SU-DHL-6 (cell line): Measurements from ENCODE around the gene C17orf114.

Experiments
- H2AFZ ChIP-seq: fragments of 200-600 bp; sonication (generic); 2 replicates; pipeline ENCODE4 v1.6.1; 2014; ENCODE audit warnings: low read depth, mild to moderate bottlenecking, moderate library complexity, mixed read lengths, antibody characterized with exemption, low read length; ENCODE audit not compliant: severe bottlenecking
- H3F3A ChIP-seq: fragments of 200-600 bp; shearing (Covaris generic); 2 replicates; pipeline ENCODE4 v1.6.0; 2016; ENCODE audit warnings: antibody characterized with exemption, mild to moderate bottlenecking; ENCODE audit not compliant: insufficient read depth
- H3K27ac ChIP-seq: fragments of 200-600 bp; sonication (generic); 2 replicates; pipeline ENCODE4 v1.5.1; 2016; ENCODE audit warnings: low read depth, mild to moderate bottlenecking, low read length, moderate library complexity, mixed read lengths
- H3K27me3 ChIP-seq: fragments of 200-600 bp; sonication (generic), shearing (Covaris generic); 2 replicates; pipeline ENCODE4 v1.6.0; 2014; ENCODE audit warnings: mild to moderate bottlenecking, low read length
- H3K36me3 ChIP-seq: fragments of 200-600 bp; sonication (generic); 2 replicates; pipeline ENCODE4 v1.6.1; 2014; ENCODE audit warnings: mild to moderate bottlenecking, low read length, mixed read lengths
- H3K4me2 ChIP-seq: fragments of 300-600, 200-600 bp; shearing (Covaris generic), sonication (generic); 2 replicates; pipeline ENCODE4 v1.6.0; 2014; ENCODE audit warnings: low read length, low read depth, mild to moderate bottlenecking; ENCODE audit not compliant: poor library complexity, severe bottlenecking
- H3K4me3 ChIP-seq: fragments of 200-600 bp; sonication (generic); 2 replicates; pipeline ENCODE4 v1.5.1; 2014; ENCODE audit warnings: antibody characterized with exemption, low read length, mild to moderate bottlenecking, mixed read lengths; ENCODE audit not compliant: insufficient read depth, poor library complexity, severe bottlenecking
- H3K79me2 ChIP-seq: fragments of 200-600 bp; sonication (generic); 2 replicates; pipeline ENCODE4 v1.6.1; 2014; ENCODE audit warnings: mild to moderate bottlenecking, low read length, moderate library complexity; ENCODE audit not compliant: insufficient read depth
- H3K9ac ChIP-seq: fragments of 200-600 bp; sonication (generic); 2 replicates; pipeline ENCODE4 v1.7.0; 2014; ENCODE audit warnings: mild to moderate bottlenecking, low read length
- H3K9me2 ChIP-seq: fragments of 200-600 bp; sonication (generic); replicated peaks from 2 replicates; pipeline ENCODE4 v1.6.1; 2014; ENCODE audit warnings: low read length; ENCODE audit not compliant: insufficient read depth
- H3K9me3 ChIP-seq: fragments of 200-600 bp; sonication (generic); 2 replicates; pipeline ENCODE4 v1.6.1; 2014; ENCODE audit warnings: low read length, mixed read lengths; ENCODE audit not compliant: insufficient read depth
- H4K20me1 ChIP-seq: fragments of 200-600 bp; sonication (generic); 2 replicates; pipeline ENCODE4 v1.6.1; 2014; ENCODE audit warnings: low read depth, mild to moderate bottlenecking, antibody characterized with exemption, low read length, moderate library complexity, mixed read lengths
- EZH2phosphoT487 ChIP-seq: fragments of 200-600 bp; sonication (generic), shearing (Covaris generic); conservative IDR thresholded peaks from 2 replicates; pipeline ENCODE4 v1.6.1; 2018; ENCODE audit warnings: mild to moderate bottlenecking, antibody characterized with exemption, low read length, moderate library complexity, mixed read lengths
- TF ChIP-seq, protein P1 (sequence below): fragments of 200-600 bp; sonication (generic); IDR thresholded peaks from one replicate; pipeline ENCODE4 v1.5.1; 2017; ENCODE audit warnings: antibody characterized with exemption, mild to moderate bottlenecking, low read length, moderate library complexity; ENCODE audit not compliant: insufficient read depth, poor library complexity, severe bottlenecking

C17orf114 gene

DNA sequence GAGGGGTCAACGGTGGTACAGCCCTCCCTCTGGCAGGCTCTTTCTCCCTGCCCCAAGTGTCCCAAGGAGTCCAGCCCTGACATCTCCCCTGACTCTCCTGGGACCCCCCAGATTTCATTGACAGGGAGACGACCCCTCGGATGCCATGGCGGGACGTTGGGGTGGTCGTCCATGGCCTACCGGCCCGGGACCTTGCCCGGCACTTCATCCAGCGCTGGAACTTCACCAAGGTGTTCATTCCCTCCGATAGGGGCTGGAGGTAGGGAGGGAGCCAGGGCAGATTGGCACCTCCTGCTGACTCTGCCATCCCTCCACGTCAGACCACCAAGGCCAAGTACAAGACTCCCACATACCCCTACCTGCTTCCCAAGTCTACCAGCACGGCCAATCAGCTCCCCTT is 14.7 kb upstream of the C17orf114 start:
- H3K9ac ChIP-seq: no peak overlapping the region
- no peak overlapping the region for H3K4me2 ChIP-seq
- H3K9me3 ChIP-seq: no peaks in the 10 kb centered on the region
- H3F3A ChIP-seq: no peaks in the 10 kb centered on the region
- H3K27me3 ChIP-seq: no peaks in the 10 kb centered on the region
- no peaks in the 10 kb centered on the region for H4K20me1 ChIP-seq
- TF ChIP-seq, protein P1, sequence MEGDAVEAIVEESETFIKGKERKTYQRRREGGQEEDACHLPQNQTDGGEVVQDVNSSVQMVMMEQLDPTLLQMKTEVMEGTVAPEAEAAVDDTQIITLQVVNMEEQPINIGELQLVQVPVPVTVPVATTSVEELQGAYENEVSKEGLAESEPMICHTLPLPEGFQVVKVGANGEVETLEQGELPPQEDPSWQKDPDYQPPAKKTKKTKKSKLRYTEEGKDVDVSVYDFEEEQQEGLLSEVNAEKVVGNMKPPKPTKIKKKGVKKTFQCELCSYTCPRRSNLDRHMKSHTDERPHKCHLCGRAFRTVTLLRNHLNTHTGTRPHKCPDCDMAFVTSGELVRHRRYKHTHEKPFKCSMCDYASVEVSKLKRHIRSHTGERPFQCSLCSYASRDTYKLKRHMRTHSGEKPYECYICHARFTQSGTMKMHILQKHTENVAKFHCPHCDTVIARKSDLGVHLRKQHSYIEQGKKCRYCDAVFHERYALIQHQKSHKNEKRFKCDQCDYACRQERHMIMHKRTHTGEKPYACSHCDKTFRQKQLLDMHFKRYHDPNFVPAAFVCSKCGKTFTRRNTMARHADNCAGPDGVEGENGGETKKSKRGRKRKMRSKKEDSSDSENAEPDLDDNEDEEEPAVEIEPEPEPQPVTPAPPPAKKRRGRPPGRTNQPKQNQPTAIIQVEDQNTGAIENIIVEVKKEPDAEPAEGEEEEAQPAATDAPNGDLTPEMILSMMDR: no peak
- TF ChIP-seq EZH2phosphoT487: no peak
- no peak overlapping the region for H3K4me3 ChIP-seq
- H2AFZ ChIP-seq: no peak overlapping the region
- no peaks in the 10 kb centered on the region for H3K79me2 ChIP-seq
- no peaks in the 10 kb centered on the region for H3K9me2 ChIP-seq
- H3K27ac ChIP-seq: no peak overlapping the region
- H3K36me3 ChIP-seq: no peaks in the 10 kb centered on the region

DNA sequence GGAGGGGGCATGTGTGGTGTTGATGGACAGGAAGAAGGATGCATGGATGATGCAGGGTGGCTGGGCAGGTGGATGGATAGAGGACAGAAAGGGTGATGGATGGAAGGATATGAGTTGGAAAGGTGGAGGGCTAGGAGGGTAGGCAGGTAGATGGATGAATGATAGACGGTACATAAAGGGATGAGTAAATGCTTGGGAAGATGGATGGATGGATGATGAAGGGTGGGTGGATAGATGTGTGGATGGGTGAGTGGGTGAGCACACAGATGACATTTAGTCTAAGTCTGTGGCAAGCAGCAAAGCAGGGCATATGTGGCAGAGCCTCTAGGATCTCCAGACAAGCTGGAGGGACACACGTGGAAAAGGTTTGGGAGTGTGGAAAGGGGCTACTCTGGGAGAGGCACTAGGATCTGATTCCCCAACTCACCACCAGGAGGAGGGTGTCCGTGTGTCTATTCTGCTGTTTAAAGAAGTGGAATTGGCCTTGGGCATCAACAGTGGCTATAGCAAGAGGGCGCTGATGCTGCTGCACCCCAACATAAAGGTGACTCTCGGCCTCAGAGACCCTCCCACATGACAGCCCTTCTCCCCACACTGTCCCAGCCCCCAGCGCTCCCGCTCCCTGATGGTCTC is 13.0 kb upstream of the C17orf114 start:
- no peaks in the 10 kb centered on the region for H3K9me3 ChIP-seq
- H3K4me2 ChIP-seq: no peak overlapping the region
- H3K9me2 ChIP-seq: no peaks in the 10 kb centered on the region
- no peak overlapping the region for H3K9ac ChIP-seq
- no peaks in the 10 kb centered on the region for H4K20me1 ChIP-seq
- H3K36me3 ChIP-seq: no peaks in the 10 kb centered on the region
- no peaks in the 10 kb centered on the region for H3F3A ChIP-seq
- no peak overlapping the region for H2AFZ ChIP-seq
- no peak overlapping the region for H3K4me3 ChIP-seq
- TF ChIP-seq, protein P1: no peak
- no peak for TF ChIP-seq EZH2phosphoT487
- H3K27me3 ChIP-seq: no peaks in the 10 kb centered on the region
- no peaks in the 10 kb centered on the region for H3K79me2 ChIP-seq
- H3K27ac ChIP-seq: no peak overlapping the region

DNA sequence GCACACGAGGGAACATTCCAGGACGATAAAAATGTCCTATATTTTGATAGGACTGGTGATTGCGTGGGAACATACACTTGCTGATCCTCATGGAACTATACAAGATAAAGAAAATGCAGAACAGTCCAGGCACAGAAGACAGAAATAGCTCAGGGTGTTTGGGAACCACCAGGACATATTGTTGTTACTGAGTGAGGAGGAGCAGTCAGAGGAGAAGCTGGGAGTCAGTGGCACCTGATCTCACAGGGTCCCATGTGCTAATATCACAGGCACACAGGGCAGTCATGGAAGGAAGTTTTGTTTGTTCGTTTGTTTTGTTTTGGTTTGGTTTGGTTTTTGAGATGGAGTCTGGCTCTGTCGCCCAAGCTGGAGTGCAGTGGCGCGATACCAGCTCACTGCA is 10.6 kb upstream of the C17orf114 start:
- no peaks in the 10 kb centered on the region for H3K36me3 ChIP-seq
- H3K9me3 ChIP-seq: no peaks in the 10 kb centered on the region
- H3K27ac ChIP-seq: no peak overlapping the region
- H3K9ac ChIP-seq: no peak overlapping the region
- no peaks in the 10 kb centered on the region for H3K27me3 ChIP-seq
- H3F3A ChIP-seq: no peaks in the 10 kb centered on the region
- no peak overlapping the region for H2AFZ ChIP-seq
- no peak overlapping the region for H3K4me3 ChIP-seq
- H3K9me2 ChIP-seq: no peaks in the 10 kb centered on the region
- no peak overlapping the region for H3K4me2 ChIP-seq
- TF ChIP-seq, protein P1: no peak
- TF ChIP-seq EZH2phosphoT487: no peak
- H4K20me1 ChIP-seq: no peaks in the 10 kb centered on the region
- H3K79me2 ChIP-seq: no peaks in the 10 kb centered on the region
